Measurements from ENCODE around the gene NSG1. TPM values are rescaled to one million over a fixed set of nuclear protein-coding genes. Genes with fewer than 3 reads are reported as not detected.
"Not testable (repeated sequence)": the region's sequence is repeated elsewhere in the genome, so short reads cannot be mapped to it uniquely, and the experiment has no call there.

Gene NSG1
- total and polyA plus RNA-seq, 2 experiments from 2014 or later: 30.2 to 70.1 TPM

- H2AFZ ChIP-seq: no peak overlapping the region
- 97% methylated on average over 12 of the region's 12 CpGs for WGBS (ENCODE audit: low lambda C conversion rate, missing lambda C conversion rate)
- no peaks in the 10 kb centered on the region for H3K9me3 ChIP-seq (ENCODE audit: low read depth)
- no peaks in the 10 kb centered on the region for H3K4me1 ChIP-seq (ENCODE audit: insufficient read depth)
- no peaks in the 10 kb centered on the region for H3K79me2 ChIP-seq
- H3K4me3 ChIP-seq: no peak overlapping the region
- DNase-seq (ENCODE audit: low spot score): no peak
- no peaks in the 10 kb centered on the region for H4K20me1 ChIP-seq (ENCODE audit: insufficient read depth, poor library complexity, severe bottlenecking)
- H3K36me3 ChIP-seq (replicated peaks; ENCODE audit: insufficient read depth, low read depth): no peaks in the 10 kb centered on the region
- TF ChIP-seq EZH2 (IDR thresholded peaks at IDR 0.05; ENCODE audit: borderline replicate concordance): no peak
- TF ChIP-seq, protein P1, sequence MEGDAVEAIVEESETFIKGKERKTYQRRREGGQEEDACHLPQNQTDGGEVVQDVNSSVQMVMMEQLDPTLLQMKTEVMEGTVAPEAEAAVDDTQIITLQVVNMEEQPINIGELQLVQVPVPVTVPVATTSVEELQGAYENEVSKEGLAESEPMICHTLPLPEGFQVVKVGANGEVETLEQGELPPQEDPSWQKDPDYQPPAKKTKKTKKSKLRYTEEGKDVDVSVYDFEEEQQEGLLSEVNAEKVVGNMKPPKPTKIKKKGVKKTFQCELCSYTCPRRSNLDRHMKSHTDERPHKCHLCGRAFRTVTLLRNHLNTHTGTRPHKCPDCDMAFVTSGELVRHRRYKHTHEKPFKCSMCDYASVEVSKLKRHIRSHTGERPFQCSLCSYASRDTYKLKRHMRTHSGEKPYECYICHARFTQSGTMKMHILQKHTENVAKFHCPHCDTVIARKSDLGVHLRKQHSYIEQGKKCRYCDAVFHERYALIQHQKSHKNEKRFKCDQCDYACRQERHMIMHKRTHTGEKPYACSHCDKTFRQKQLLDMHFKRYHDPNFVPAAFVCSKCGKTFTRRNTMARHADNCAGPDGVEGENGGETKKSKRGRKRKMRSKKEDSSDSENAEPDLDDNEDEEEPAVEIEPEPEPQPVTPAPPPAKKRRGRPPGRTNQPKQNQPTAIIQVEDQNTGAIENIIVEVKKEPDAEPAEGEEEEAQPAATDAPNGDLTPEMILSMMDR (IDR thresholded peaks at IDR 0.05; ENCODE audit: poor library complexity): no peak
- no peak for TF ChIP-seq EZH2phosphoT487 (IDR thresholded peaks at IDR 0.05; ENCODE audit: low read depth, severe bottlenecking, unreplicated experiment)
- H3K27me3 ChIP-seq: no peaks in the 10 kb centered on the region
- no peak overlapping the region for H3K27ac ChIP-seq
- H3K4me2 ChIP-seq: no peak overlapping the region
- H3K9me2 ChIP-seq (replicated peaks; ENCODE audit: insufficient read depth): no peaks in the 10 kb centered on the region
Measured at GRCh38 chr4:4419896-4420295, 33.0 kb downstream of the NSG1 start.

GRCh38 chr4:4420421-4420820, 33.5 kb downstream of the NSG1 start:
- Histone ChIP-seq H3K4me2 (no peak overlapping the region), H4K20me1 (ENCODE audit: insufficient read depth, poor library complexity, severe bottlenecking) (no peaks in the 10 kb centered on the region), H3K27ac (no peak overlapping the region), H3K36me3 (replicated peaks; ENCODE audit: insufficient read depth, low read depth) (no peaks in the 10 kb centered on the region), H3K4me3 (no peak overlapping the region), H3K27me3 (no peaks in the 10 kb centered on the region), H3K9me2 (replicated peaks; ENCODE audit: insufficient read depth) (no peaks in the 10 kb centered on the region), H3K9me3 (ENCODE audit: low read depth) (no peaks in the 10 kb centered on the region), H2AFZ (no peak overlapping the region), H3K4me1 (ENCODE audit: insufficient read depth) (no peaks in the 10 kb centered on the region), H3K79me2 (no peaks in the 10 kb centered on the region)
- TF ChIP-seq, protein P1 (IDR thresholded peaks at IDR 0.05; ENCODE audit: poor library complexity): no peak
- DNase-seq (ENCODE audit: low spot score): no peak
- WGBS (ENCODE audit: low lambda C conversion rate, missing lambda C conversion rate): 97% methylated on average over 10 of the region's 12 CpGs

DNA sequence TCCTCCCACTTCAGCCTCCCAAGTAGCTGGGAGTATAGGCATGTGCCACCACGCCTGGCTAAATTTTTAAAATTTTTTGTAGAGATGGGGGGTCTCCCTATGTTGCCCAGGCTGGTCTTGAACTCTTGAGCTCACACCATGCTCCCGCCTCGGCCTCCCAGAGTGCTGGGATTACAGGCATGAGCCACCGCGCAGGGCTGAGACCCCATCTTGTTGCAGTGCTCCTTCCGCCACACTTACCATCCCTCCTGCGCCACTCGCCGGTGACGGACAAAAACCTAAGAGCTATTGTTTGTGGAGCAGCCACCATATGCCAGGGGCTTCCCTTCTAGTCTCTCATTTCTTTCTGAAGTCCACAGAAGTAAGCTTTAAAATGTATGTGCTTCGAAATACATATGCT, 34.5 kb downstream of the NSG1 start:
- Histone ChIP-seq H3K4me1 (ENCODE audit: insufficient read depth) (no peaks in the 10 kb centered on the region), H3K27me3 (no peaks in the 10 kb centered on the region), H3K79me2 (no peaks in the 10 kb centered on the region), H2AFZ (no peak overlapping the region), H3K27ac (no peak overlapping the region), H3K4me3 (no peak overlapping the region), H3K36me3 (replicated peaks; ENCODE audit: insufficient read depth, low read depth) (no peaks in the 10 kb centered on the region), H3K4me2 (no peak overlapping the region), H3K9me2 (replicated peaks; ENCODE audit: insufficient read depth) (no peaks in the 10 kb centered on the region), H4K20me1 (ENCODE audit: insufficient read depth, poor library complexity, severe bottlenecking) (no peaks in the 10 kb centered on the region), H3K9me3 (ENCODE audit: low read depth) (no peaks in the 10 kb centered on the region)
- no peak for DNase-seq (ENCODE audit: low spot score)
- no peak for TF ChIP-seq EZH2phosphoT487 (IDR thresholded peaks at IDR 0.05; ENCODE audit: low read depth, severe bottlenecking, unreplicated experiment)
- TF ChIP-seq, protein P1 (IDR thresholded peaks at IDR 0.05; ENCODE audit: poor library complexity): no peak
- no peak for TF ChIP-seq EZH2 (IDR thresholded peaks at IDR 0.05; ENCODE audit: borderline replicate concordance)
- over 99% methylated on average over 11 of the region's 11 CpGs for WGBS (ENCODE audit: low lambda C conversion rate, missing lambda C conversion rate)

- not testable (repeated sequence) for H3K9me2 ChIP-seq (replicated peaks; ENCODE audit: insufficient read depth); H3K4me3 ChIP-seq; H4K20me1 ChIP-seq (ENCODE audit: insufficient read depth, poor library complexity, severe bottlenecking); H2AFZ ChIP-seq; H3K27me3 ChIP-seq; H3K27ac ChIP-seq; H3K9me3 ChIP-seq (ENCODE audit: low read depth); H3K4me2 ChIP-seq; H3K79me2 ChIP-seq; DNase-seq (ENCODE audit: low spot score); H3K36me3 ChIP-seq (replicated peaks; ENCODE audit: insufficient read depth, low read depth); H3K4me1 ChIP-seq (ENCODE audit: insufficient read depth)
- 98% methylated on average over 7 of the region's 7 CpGs for WGBS (ENCODE audit: low lambda C conversion rate, missing lambda C conversion rate)
Measured at GRCh38 chr4:4422117-4422516, 35.2 kb downstream of the NSG1 start.
